H1 (cell line): ENCODE results near the gene IDH2. TPM values are rescaled to one million over a fixed set of nuclear protein-coding genes. Genes with fewer than 3 reads are reported as not detected.

ENCODE experiments used
- CHD1 ChIP-seq: IDR thresholded peaks from 2 replicates; pipeline ENCODE4 v1.6.1; 2012; ENCODE audit warnings: low read depth, low read length, improper control_type of control experiment
- EP300 ChIP-seq, 2 experiments: IDR thresholded peaks; 1 replicate in 1 of 2; 2 replicates in 1 of 2; pipeline ENCODE4 v1.6.1; 2011 to 2012; ENCODE audit warnings: low read depth in 2 of 2, low read length in 2 of 2, mild to moderate bottlenecking in 2 of 2, borderline replicate concordance in 1 of 2, inconsistent platforms in 1 of 2, moderate library complexity in 1 of 2
- HDAC6 ChIP-seq: IDR thresholded peaks from one replicate; pipeline ENCODE4 v1.7.1; 2012; ENCODE audit warnings: low read depth, mild to moderate bottlenecking, inconsistent platforms, low read length, moderate library complexity
- JUN ChIP-seq: IDR thresholded peaks from 2 replicates; pipeline ENCODE4 v1.6.1; 2011; ENCODE audit warnings: low read depth, mild to moderate bottlenecking, improper control_type of control experiment, low read length
- KDM5A ChIP-seq: fragments of 200-600 bp; IDR thresholded peaks from 2 replicates; pipeline ENCODE4 v1.7.1; 2012; ENCODE audit warnings: mild to moderate bottlenecking, low read length, inconsistent platforms, mixed read lengths
- RXRA ChIP-seq: IDR thresholded peaks from 2 replicates; pipeline ENCODE4 v1.6.1; 2011; ENCODE audit warnings: low read depth, mild to moderate bottlenecking, low read length, moderate library complexity; ENCODE audit not compliant: insufficient read depth
- USF2 ChIP-seq: IDR thresholded peaks from 2 replicates; pipeline ENCODE4 v1.6.1; 2011; ENCODE audit warnings: low read length, improper control_type of control experiment
- polyA plus RNA-seq, 7 experiments: library from polyadenylated mRNA; depleted of rRNA in 3 of 7; stranded (reverse) in 5 of 7; unstranded in 2 of 7; fragments of >200 nt in 5 of 7; fragments of 200-250 nt in 2 of 7; gene quantifications; 1 replicate in 5 of 7; 2 replicates in 1 of 7; 4 replicates in 1 of 7; pipeline versions ENCODE4 v1.2.1 to v1.2.3, GENCODE V29; 2011 to 2013; ENCODE audit warnings: missing spikeins in 2 of 7, mixed read lengths in 2 of 7
- total RNA-seq: library from RNA; stranded (reverse); fragmentation: NEBNext Ultra II Directional; extraction: Animal tissue kit (Norgen Biotek cat#: 25700); gene quantifications from 2 replicates; pipeline ENCODE4 v1.2.1, GENCODE V29; 2021

IDH2 gene
- total and polyA plus RNA-seq, 2 of the 8 experiments (the other 6 are each of a cell fraction or from before 2014, with no cell fraction given), result 64.2 to 84.6 TPM

- no peak for TF ChIP-seq EP300 (IDR thresholded peaks at IDR 0.05; ENCODE audit: borderline replicate concordance in 1 of 2, low read depth in 2 of 2, low read length in 2 of 2)
- TF ChIP-seq USF2, result no peak
- TF ChIP-seq HDAC6, result no peak
- no peak for TF ChIP-seq KDM5A
- no peak for TF ChIP-seq RXRA
- TF ChIP-seq JUN, result no peak
- TF ChIP-seq CHD1, result no peak
These were observed 18.8 kb upstream of the IDH2 start (continued) for GRCh38 chr15:90121086-90121485.
